ENCODE data around the gene SFTA2. TPM values are rescaled to one million over a fixed set of nuclear protein-coding genes. Genes with fewer than 3 reads are reported as not detected.

SFTA2 gene
- total and polyA plus RNA-seq, 9 of the 15 experiments (the other 6 are each of a cell fraction or from before 2014, with no cell fraction given) = not detected

- FAIRE-seq (peak; percentile 37), ATAC-seq (no peak), DNase-seq (ENCODE audit: extremely low read depth in 1 of 4, low spot score in 3 of 4) (no peak)
- Histone ChIP-seq H3K9me1 (ENCODE audit: control insufficient read depth, insufficient read depth, low read length) (no peaks in the 10 kb centered on the region), H3K79me2 (ENCODE audit: control insufficient read depth, insufficient read depth, low read length) (no peaks in the 10 kb centered on the region), H4K20me1 (replicated peaks; ENCODE audit: control insufficient read depth, insufficient read depth, low read length) (peaks cover 14% of the 10 kb centered on the region; the same call in 1 of the 2 replicates), H3K27me3 (ENCODE audit: control insufficient read depth in 2 of 2, insufficient read depth in 2 of 2, low read length in 2 of 2) (peaks cover 29 to 63% of the 10 kb centered on the region in 2 experiments), H3K9ac (ENCODE audit: insufficient read depth in 1 of 2, low read depth in 2 of 2, low read length in 2 of 2) (no peak overlapping the region), H3K4me2 (ENCODE audit: insufficient read depth, low read length) (no peak overlapping the region), H3K27ac (ENCODE audit: extremely low read depth, low read depth, low read length) (no peak overlapping the region), H2AFZ (ENCODE audit: low read depth, low read length) (no peak overlapping the region), H3K4me3 (no peak overlapping the region), H3K4me1 (replicated peaks in 1 of 2; ENCODE audit: control insufficient read depth in 2 of 2, insufficient read depth in 2 of 2, low read length in 2 of 2) (peaks cover 8 to 11% of the 10 kb centered on the region in 2 experiments), H3K9me3 (replicated peaks; ENCODE audit: control insufficient read depth, insufficient read depth, low read depth, low read length) (no peaks in the 10 kb centered on the region), H3K36me3 (ENCODE audit: control insufficient read depth, insufficient read depth, low read length) (no peaks in the 10 kb centered on the region)
- CTCF ChIA-PET (ENCODE audit: low intra/inter-chr PET ratio) = no interaction called here
- BruUV-seq (replicated peaks) = no TSS peak
- in situ Hi-C loops (cut with MboI) = no loop called here
- POLR2A ChIA-PET = interaction anchor here (1.3 kb wide), 1 partner anchor 14 kb away, joined by 3 read pairs; no protein-coding TSS in a partner anchor
- 4% methylated on average over 4 of the region's 4 CpGs for WGBS (ENCODE audit: insufficient coverage, low coverage, missing lambda C conversion rate)
- TF ChIP-seq NCOA6 (IDR thresholded peaks at IDR 0.05) (no peak), WHSC1 (IDR thresholded peaks at IDR 0.05; ENCODE audit: low read length) (no peak), KAT7 (CRISPR knock-in tag; IDR thresholded peaks at IDR 0.05; ENCODE audit: borderline replicate concordance) (no peak)
- intact Hi-C loops (cut with micrococcal nuclease) = no loop called here
Measured at GRCh38 chr6:30938730-30939129, 6.8 kb upstream of the SFTA2 start.

GRCh38 chr6:30937265-30937664, 5.3 kb upstream of the SFTA2 start:
- intact Hi-C loops (cut with micrococcal nuclease) (no loop called here), in situ Hi-C loops (cut with MboI) (no loop called here)
- no peaks in the 10 kb centered on the region for H3K9me1 ChIP-seq (ENCODE audit: control insufficient read depth, insufficient read depth, low read length)
- H3K4me3 ChIP-seq = no peak overlapping the region
- H3K4me1 ChIP-seq (replicated peaks in 1 of 2; ENCODE audit: control insufficient read depth in 2 of 2, insufficient read depth in 2 of 2, low read length in 2 of 2) = peaks cover 8 to 11% of the 10 kb centered on the region in 2 experiments
- no peaks in the 10 kb centered on the region for H3K79me2 ChIP-seq (ENCODE audit: control insufficient read depth, insufficient read depth, low read length)
- ChIA-PET CTCF (ENCODE audit: low intra/inter-chr PET ratio) (no interaction called here), POLR2A (no interaction called here)
- no peak for ATAC-seq
- FAIRE-seq = no peak
- BruUV-seq (replicated peaks) = no TSS peak
- DNase-seq (ENCODE audit: extremely low read depth in 1 of 4, low spot score in 3 of 4) = no peak
- no peak overlapping the region for H3K4me2 ChIP-seq (ENCODE audit: insufficient read depth, low read length)
- 2% methylated on average over 6 of the region's 6 CpGs for WGBS (ENCODE audit: insufficient coverage, low coverage, missing lambda C conversion rate)
- H3K27me3 ChIP-seq (ENCODE audit: control insufficient read depth in 2 of 2, insufficient read depth in 2 of 2, low read length in 2 of 2) = peaks cover 29 to 54% of the 10 kb centered on the region in 2 experiments
- TF ChIP-seq ZBTB43 (CRISPR knock-in tag; IDR thresholded peaks at IDR 0.05) = no peak
- TF ChIP-seq SP2 (IDR thresholded peaks at IDR 0.05; ENCODE audit: extremely low read depth, low read depth, low read length, poor library complexity, severe bottlenecking) = no peak
- no peak for TF ChIP-seq IRF9 (tag; IDR thresholded peaks at IDR 0.05)
- TF ChIP-seq PREB (CRISPR knock-in tag; IDR thresholded peaks at IDR 0.05) = no peak
- no peak for TF ChIP-seq RFX5 (IDR thresholded peaks at IDR 0.05; ENCODE audit: low read depth, low read length)
- no peak for TF ChIP-seq ETS1 (conservative IDR thresholded peaks at IDR 0.05; ENCODE audit: control insufficient read depth, low read depth, low read length)
- H3K27ac ChIP-seq (ENCODE audit: extremely low read depth, low read depth, low read length) = no peak overlapping the region
- no peak overlapping the region for H2AFZ ChIP-seq (ENCODE audit: low read depth, low read length)
- H3K9ac ChIP-seq (ENCODE audit: insufficient read depth in 1 of 2, low read depth in 2 of 2, low read length in 2 of 2) = no peak overlapping the region
- peaks cover 14% of the 10 kb centered on the region; the same call in 1 of the 2 replicates for H4K20me1 ChIP-seq (replicated peaks; ENCODE audit: control insufficient read depth, insufficient read depth, low read length)
- no peaks in the 10 kb centered on the region for H3K9me3 ChIP-seq (replicated peaks; ENCODE audit: control insufficient read depth, insufficient read depth, low read depth, low read length)
- no peaks in the 10 kb centered on the region for H3K36me3 ChIP-seq (ENCODE audit: control insufficient read depth, insufficient read depth, low read length)

Data from K562 (cell line).